Fibroblast of skin of abdomen (primary cell): Measurements from ENCODE around the gene GREB1L.
A peak's percentile ranks its signal among the peaks of the same experiment; 100 is the strongest.

Experiments
- DNase-seq: peaks from one replicate; pipeline ENCODE4 v3.0.0-alpha.2; 2013

GREB1L gene

GRCh38 chr18:21451851-21452250 is 209.8 kb downstream of the GREB1L start:
- DNase-seq, result no peak

GRCh38 chr18:21452276-21452780 is 210.3 kb downstream of the GREB1L start:
- DNase-seq, result peak; percentile 8

DNA sequence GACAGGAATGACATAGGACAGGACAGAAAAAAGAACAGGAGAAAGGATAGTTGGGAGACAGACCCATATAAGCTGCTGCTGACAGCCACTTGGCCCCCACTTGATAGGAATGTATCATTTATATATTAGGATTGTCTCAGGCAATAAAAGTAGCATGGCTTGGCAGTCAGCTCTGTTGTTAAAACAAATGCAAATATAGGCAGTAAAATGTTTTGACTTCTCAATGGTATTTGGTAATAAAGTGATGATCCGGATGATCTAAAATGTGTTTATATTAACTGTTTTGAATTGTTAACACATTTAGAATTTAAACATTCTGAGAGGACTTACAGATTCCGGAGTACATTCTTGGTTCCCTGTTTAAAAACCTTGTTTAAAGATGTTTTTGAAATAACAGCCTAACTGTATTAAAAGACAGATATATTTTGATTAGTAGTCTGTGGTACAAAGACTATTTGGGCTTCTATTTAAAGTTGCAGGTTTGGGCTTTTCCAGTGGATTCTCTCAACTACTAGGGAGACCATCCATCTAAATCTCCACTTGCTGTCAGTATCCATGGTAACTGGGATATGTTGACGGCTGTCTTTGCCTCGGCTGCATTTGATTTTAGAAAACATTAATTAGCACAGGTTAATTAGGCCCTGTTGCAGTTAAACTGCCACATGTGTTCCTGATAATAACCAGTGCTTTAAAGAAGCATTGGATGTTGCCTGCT is 210.9 kb downstream of the GREB1L start:
- peak; percentile 56 for DNase-seq

GRCh38 chr18:21453511-21453901 is 211.5 kb downstream of the GREB1L start:
- DNase-seq, result no peak

DNA sequence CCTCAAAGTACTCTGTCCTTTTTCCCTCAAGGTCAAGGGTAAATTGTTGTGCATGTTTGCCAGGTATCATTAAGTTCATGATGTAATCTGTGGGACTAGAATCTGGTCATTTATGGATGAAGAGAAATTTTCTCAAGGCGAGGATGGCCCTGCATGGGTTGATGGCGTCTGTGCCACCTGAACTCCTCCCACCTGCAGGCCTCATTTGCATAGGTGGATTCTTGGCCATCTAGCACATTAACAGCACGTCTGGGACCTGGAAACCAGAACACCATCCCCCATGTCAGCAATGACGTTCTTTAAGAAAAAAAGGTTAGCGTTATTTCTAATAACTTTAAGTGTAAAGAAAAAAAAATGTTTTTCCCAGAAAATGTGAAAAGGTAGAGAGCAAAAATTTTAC is 212.7 kb downstream of the GREB1L start:
- no peak for DNase-seq

- DNase-seq, result no peak
Observed at GRCh38 chr18:21456428-21457178, 214.6 kb downstream of the GREB1L start.

- DNase-seq, result no peak
Observed at GRCh38 chr18:21457179-21457535, 215.1 kb downstream of the GREB1L start.

GRCh38 chr18:21458310-21458709 is 216.3 kb downstream of the GREB1L start:
- DNase-seq, result no peak

DNA sequence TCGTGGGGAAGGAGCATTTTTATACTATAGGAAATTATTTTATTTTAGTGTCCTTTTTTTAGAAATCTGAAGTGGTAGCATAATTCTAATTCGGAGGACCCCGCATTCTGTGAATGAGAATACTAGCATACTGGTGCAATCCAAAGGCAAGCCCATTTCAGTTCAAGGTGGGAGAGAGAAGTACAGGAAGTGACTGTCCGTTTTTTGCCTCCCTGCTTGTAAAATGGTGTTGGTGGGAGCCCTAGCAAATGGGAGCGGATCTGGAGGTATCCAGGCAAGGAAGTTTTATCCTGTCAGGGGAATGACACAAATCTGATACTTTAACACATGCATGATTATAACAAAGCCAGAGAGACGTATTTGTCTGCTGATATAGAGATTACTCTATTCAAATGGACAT is 216.8 kb downstream of the GREB1L start:
- DNase-seq, result no peak

- no peak for DNase-seq
Observed at GRCh38 chr18:21459706-21460286, 217.8 kb downstream of the GREB1L start.

- no peak for DNase-seq
Observed at GRCh38 chr18:21461460-21461859, 219.4 kb downstream of the GREB1L start.

GRCh38 chr18:21463718-21464117 is 221.7 kb downstream of the GREB1L start:
- peak; percentile 42 for DNase-seq

GRCh38 chr18:21468514-21469164 is 226.6 kb downstream of the GREB1L start:
- DNase-seq, result no peak

DNA sequence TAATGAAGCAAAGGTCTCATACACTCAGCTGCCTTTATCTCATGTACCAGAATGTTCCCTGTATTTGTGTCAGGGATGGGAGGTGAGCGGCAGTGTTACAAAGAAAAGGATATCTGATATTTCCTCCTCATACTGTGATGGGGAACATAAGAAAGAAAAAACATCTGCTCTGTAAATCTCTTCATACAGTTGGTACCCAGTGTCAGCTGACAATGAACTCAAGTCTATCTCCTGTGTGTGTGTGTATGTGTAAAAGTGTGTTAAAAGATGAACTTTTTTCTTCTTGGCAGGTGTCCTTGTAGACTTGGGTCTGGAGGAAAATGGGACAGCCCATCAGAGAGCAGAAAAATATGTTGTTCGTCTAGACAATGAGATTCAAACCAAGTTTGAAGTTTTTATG is 230.7 kb downstream of the GREB1L start:
- no peak for DNase-seq

- DNase-seq, result no peak
Observed at GRCh38 chr18:21474621-21475020, 232.6 kb downstream of the GREB1L start.

DNA sequence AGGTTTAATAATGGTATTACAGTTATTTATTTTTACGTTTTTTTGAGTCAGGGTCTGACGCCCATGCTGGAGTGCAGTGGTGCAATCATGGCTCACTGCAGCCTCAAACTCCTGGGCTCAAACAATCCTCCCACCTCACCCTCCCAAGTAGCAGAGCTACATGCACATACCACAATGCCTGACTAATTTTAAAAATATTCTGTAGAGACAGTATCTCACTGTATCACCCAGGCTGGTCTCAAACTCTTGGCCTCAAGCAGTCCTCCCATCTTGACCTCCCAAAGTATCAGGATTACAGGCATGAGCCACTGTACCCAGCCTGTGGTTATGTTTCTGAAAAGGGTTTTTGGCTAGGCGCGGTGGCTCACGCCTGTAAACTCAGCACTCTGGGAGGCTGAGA is 237.7 kb downstream of the GREB1L start:
- DNase-seq, result no peak

DNA sequence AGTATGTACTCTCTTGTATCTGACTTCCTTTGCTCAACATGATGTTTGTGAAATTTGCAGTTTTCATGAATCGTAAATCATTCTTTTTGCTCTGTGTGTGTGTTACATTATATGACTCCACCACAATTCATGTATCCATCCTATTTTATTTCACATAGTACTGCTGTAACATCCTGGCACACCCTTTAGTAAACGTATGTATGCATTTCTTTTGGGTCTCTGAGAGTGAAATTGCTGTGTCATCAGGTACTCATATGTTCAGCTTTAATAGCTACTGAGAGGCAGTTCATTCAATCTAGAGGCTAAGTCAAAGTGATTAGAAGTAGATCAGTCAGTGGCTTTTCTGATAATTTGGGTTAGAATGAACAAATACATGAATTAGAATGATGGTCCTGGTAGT is 239.7 kb downstream of the GREB1L start:
- DNase-seq, result no peak

DNA sequence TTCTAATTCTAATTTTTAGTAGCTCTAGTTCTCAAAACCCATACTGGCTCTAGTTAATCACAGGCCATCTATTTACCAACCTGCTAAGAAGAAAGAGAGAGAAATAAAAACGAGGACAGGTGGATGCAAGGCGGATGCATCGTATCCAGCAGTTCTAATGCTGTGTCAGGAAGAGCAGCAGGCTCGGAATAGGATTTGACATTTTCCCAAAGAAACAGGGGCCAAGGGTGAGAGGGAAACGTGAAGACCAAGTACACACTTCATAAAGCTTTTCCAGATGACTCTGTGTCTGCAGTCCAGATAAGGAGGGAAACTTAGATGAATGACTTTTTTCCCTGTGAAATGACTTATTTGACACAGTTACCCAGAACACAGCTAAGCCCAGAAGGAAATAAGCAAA is 241.0 kb downstream of the GREB1L start:
- DNase-seq, result no peak

GRCh38 chr18:21484851-21485636 is 243.0 kb downstream of the GREB1L start:
- DNase-seq, result no peak

GRCh38 chr18:21486905-21487437 is 244.9 kb downstream of the GREB1L start:
- no peak for DNase-seq

GRCh38 chr18:21489119-21489750 is 247.2 kb downstream of the GREB1L start:
- peak; percentile 37 for DNase-seq
